Activated T-cell treated with anti-CD3 and anti-CD28 coated beads, Interleukin-2, amount 50 U/mL, for 24 hours (primary cell): ENCODE measurements around the gene LSM11.
A peak's percentile ranks its signal among the peaks of the same experiment; 100 is the strongest.
"Not testable (repeated sequence)": the region's sequence is repeated elsewhere in the genome, so short reads cannot be mapped to it uniquely, and the experiment has no call there.

Experiments
- DNase-seq: peaks from one replicate; pipeline ENCODE4 v3.0.0-alpha.2; 2020
- H3K27ac Mint-ChIP-seq: 2 replicates; pipeline ENCODE4 v1.8.0; 2020; ENCODE audit warnings: mild to moderate bottlenecking, mixed read lengths
- H3K27me3 Mint-ChIP-seq: 2 replicates; pipeline ENCODE4 v1.8.0; 2020; ENCODE audit warnings: mixed read lengths
- H3K36me3 Mint-ChIP-seq: 2 replicates; pipeline ENCODE4 v1.8.0; 2020; ENCODE audit warnings: low read depth, mixed read lengths
- H3K4me1 Mint-ChIP-seq: 2 replicates; pipeline ENCODE4 v1.8.0; 2020; ENCODE audit warnings: low read depth, mixed read lengths
- H3K4me3 Mint-ChIP-seq: 2 replicates; pipeline ENCODE4 v1.8.0; 2020; ENCODE audit warnings: mild to moderate bottlenecking, moderate library complexity, mixed read lengths
- H3K9me3 Mint-ChIP-seq: 2 replicates; pipeline ENCODE4 v1.8.0; 2020; ENCODE audit warnings: mixed read lengths

Gene LSM11

GRCh38 chr5:157743163-157744050 lies at the start of gene LSM11:
Gene LSM11 (plus strand): TSS chr5:157743712. CDS start chr5:157743751, 39 bp downstream.
- DNase-seq: peak; percentile 98
- H3K36me3 Mint-ChIP-seq: peaks cover 40% of the 10 kb centered on the region
- H3K27ac Mint-ChIP-seq: peak within 1 kb of the TSS; percentile 92
- H3K4me1 Mint-ChIP-seq: peaks cover 41% of the 10 kb centered on the region
- no peaks in the 10 kb centered on the region for H3K9me3 Mint-ChIP-seq
- no peaks in the 10 kb centered on the region for H3K27me3 Mint-ChIP-seq
- peak within 1 kb of the TSS; percentile 85 for H3K4me3 Mint-ChIP-seq

- not testable (repeated sequence) for H3K27me3 Mint-ChIP-seq, H3K4me1 Mint-ChIP-seq, H3K27ac Mint-ChIP-seq, H3K4me3 Mint-ChIP-seq, DNase-seq, H3K36me3 Mint-ChIP-seq
- peaks cover 14% of the 10 kb centered on the region for H3K9me3 Mint-ChIP-seq
These were observed 49.7 kb upstream of the LSM11 start for GRCh38 chr5:157693816-157694215.

GRCh38 chr5:157696154-157696553 lies 47.4 kb upstream of the LSM11 start:
- not testable (repeated sequence) for H3K4me3 Mint-ChIP-seq, H3K4me1 Mint-ChIP-seq, H3K27me3 Mint-ChIP-seq, H3K36me3 Mint-ChIP-seq, DNase-seq, H3K27ac Mint-ChIP-seq
- peaks cover 12% of the 10 kb centered on the region for H3K9me3 Mint-ChIP-seq

GRCh38 chr5:157698674-157699073 lies 44.8 kb upstream of the LSM11 start:
- not testable (repeated sequence) for H3K36me3 Mint-ChIP-seq, H3K27me3 Mint-ChIP-seq, DNase-seq, H3K27ac Mint-ChIP-seq, H3K9me3 Mint-ChIP-seq, H3K4me3 Mint-ChIP-seq, H3K4me1 Mint-ChIP-seq

GRCh38 chr5:157703736-157704135 lies 39.8 kb upstream of the LSM11 start:
- H3K36me3 Mint-ChIP-seq: no peaks in the 10 kb centered on the region
- no peak for DNase-seq
- H3K9me3 Mint-ChIP-seq: peaks cover 1% of the 10 kb centered on the region
- H3K4me3 Mint-ChIP-seq: no peak overlapping the region
- H3K4me1 Mint-ChIP-seq: no peaks in the 10 kb centered on the region
- peaks cover under 1% of the 10 kb centered on the region for H3K27me3 Mint-ChIP-seq
- no peak overlapping the region for H3K27ac Mint-ChIP-seq

GRCh38 chr5:157708866-157709265 lies 34.6 kb upstream of the LSM11 start:
- no peak for DNase-seq
- H3K4me3 Mint-ChIP-seq: no peak overlapping the region
- peaks cover 17% of the 10 kb centered on the region for H3K4me1 Mint-ChIP-seq
- no peak overlapping the region for H3K27ac Mint-ChIP-seq
- H3K27me3 Mint-ChIP-seq: peaks cover 13% of the 10 kb centered on the region
- no peaks in the 10 kb centered on the region for H3K36me3 Mint-ChIP-seq
- H3K9me3 Mint-ChIP-seq: no peaks in the 10 kb centered on the region

- no peak for DNase-seq
- H3K9me3 Mint-ChIP-seq: no peaks in the 10 kb centered on the region
- no peak overlapping the region for H3K27ac Mint-ChIP-seq
- H3K36me3 Mint-ChIP-seq: no peaks in the 10 kb centered on the region
- peaks cover 13% of the 10 kb centered on the region for H3K27me3 Mint-ChIP-seq
- peaks cover 20% of the 10 kb centered on the region for H3K4me1 Mint-ChIP-seq
- no peak overlapping the region for H3K4me3 Mint-ChIP-seq
These were observed 34.2 kb upstream of the LSM11 start for GRCh38 chr5:157709346-157709745.

GRCh38 chr5:157710431-157710830 lies 33.1 kb upstream of the LSM11 start:
- Mint-ChIP-seq H3K4me1 (peaks cover 26% of the 10 kb centered on the region), H3K36me3 (no peaks in the 10 kb centered on the region), H3K4me3 (no peak overlapping the region), H3K9me3 (no peaks in the 10 kb centered on the region), H3K27ac (no peak overlapping the region), H3K27me3 (peaks cover 13% of the 10 kb centered on the region)
- no peak for DNase-seq

GRCh38 chr5:157710882-157711281 lies 32.6 kb upstream of the LSM11 start:
- Mint-ChIP-seq H3K27me3 (peaks cover 13% of the 10 kb centered on the region), H3K36me3 (no peaks in the 10 kb centered on the region), H3K4me1 (peaks cover 26% of the 10 kb centered on the region), H3K27ac (no peak overlapping the region), H3K9me3 (no peaks in the 10 kb centered on the region), H3K4me3 (no peak overlapping the region)
- DNase-seq: no peak

- no peaks in the 10 kb centered on the region for H3K36me3 Mint-ChIP-seq
- H3K27ac Mint-ChIP-seq: no peak overlapping the region
- no peaks in the 10 kb centered on the region for H3K9me3 Mint-ChIP-seq
- H3K4me3 Mint-ChIP-seq: no peak overlapping the region
- no peak for DNase-seq
- peaks cover 41% of the 10 kb centered on the region for H3K4me1 Mint-ChIP-seq
- peaks cover 10% of the 10 kb centered on the region for H3K27me3 Mint-ChIP-seq
These were observed 29.5 kb upstream of the LSM11 start for GRCh38 chr5:157713830-157714595.

GRCh38 chr5:157714596-157714864 lies 29.0 kb upstream of the LSM11 start:
- H3K36me3 Mint-ChIP-seq: no peaks in the 10 kb centered on the region
- H3K9me3 Mint-ChIP-seq: no peaks in the 10 kb centered on the region
- no peak for DNase-seq
- H3K4me3 Mint-ChIP-seq: no peak overlapping the region
- H3K27ac Mint-ChIP-seq: no peak overlapping the region
- H3K27me3 Mint-ChIP-seq: peaks cover 7% of the 10 kb centered on the region
- H3K4me1 Mint-ChIP-seq: peaks cover 40% of the 10 kb centered on the region

- Mint-ChIP-seq H3K36me3 (peaks cover 4% of the 10 kb centered on the region), H3K9me3 (peaks cover 2% of the 10 kb centered on the region), H3K4me3 (no peak overlapping the region), H3K27ac (no peak overlapping the region), H3K4me1 (peaks cover 26% of the 10 kb centered on the region), H3K27me3 (no peaks in the 10 kb centered on the region)
- DNase-seq: peak; percentile 35
These were observed 25.0 kb upstream of the LSM11 start for GRCh38 chr5:157718519-157718918.

GRCh38 chr5:157719245-157719644 lies 24.3 kb upstream of the LSM11 start:
- H3K27ac Mint-ChIP-seq: no peak overlapping the region
- no peaks in the 10 kb centered on the region for H3K27me3 Mint-ChIP-seq
- peaks cover 4% of the 10 kb centered on the region for H3K36me3 Mint-ChIP-seq
- H3K4me1 Mint-ChIP-seq: peaks cover 25% of the 10 kb centered on the region
- no peak overlapping the region for H3K4me3 Mint-ChIP-seq
- DNase-seq: no peak
- H3K9me3 Mint-ChIP-seq: peaks cover 2% of the 10 kb centered on the region

GRCh38 chr5:157721159-157721558 lies 22.4 kb upstream of the LSM11 start:
- DNase-seq: no peak
- H3K27ac Mint-ChIP-seq: no peak overlapping the region
- H3K27me3 Mint-ChIP-seq: no peaks in the 10 kb centered on the region
- H3K9me3 Mint-ChIP-seq: peaks cover 2% of the 10 kb centered on the region
- H3K4me3 Mint-ChIP-seq: no peak overlapping the region
- H3K36me3 Mint-ChIP-seq: peaks cover 4% of the 10 kb centered on the region
- H3K4me1 Mint-ChIP-seq: peaks cover 21% of the 10 kb centered on the region

GRCh38 chr5:157722895-157723294 lies 20.6 kb upstream of the LSM11 start:
- not testable (repeated sequence) for H3K36me3 Mint-ChIP-seq, H3K27me3 Mint-ChIP-seq, DNase-seq, H3K4me3 Mint-ChIP-seq, H3K27ac Mint-ChIP-seq, H3K9me3 Mint-ChIP-seq
- H3K4me1 Mint-ChIP-seq: peaks cover 15% of the 10 kb centered on the region
